GM21576 (cell line): ENCODE measurements around the gene IGFBP7.
A peak's percentile ranks its signal among the peaks of the same experiment; 100 is the strongest.

Source experiments
- ATAC-seq: cut with Tn5 transposase; IDR thresholded peaks from one replicate; pipeline ENCODE4 v1.9.1; 2021; ENCODE audit warnings: mild to moderate bottlenecking, moderate library complexity; ENCODE audit not compliant: unreplicated experiment

Gene IGFBP7

DNA sequence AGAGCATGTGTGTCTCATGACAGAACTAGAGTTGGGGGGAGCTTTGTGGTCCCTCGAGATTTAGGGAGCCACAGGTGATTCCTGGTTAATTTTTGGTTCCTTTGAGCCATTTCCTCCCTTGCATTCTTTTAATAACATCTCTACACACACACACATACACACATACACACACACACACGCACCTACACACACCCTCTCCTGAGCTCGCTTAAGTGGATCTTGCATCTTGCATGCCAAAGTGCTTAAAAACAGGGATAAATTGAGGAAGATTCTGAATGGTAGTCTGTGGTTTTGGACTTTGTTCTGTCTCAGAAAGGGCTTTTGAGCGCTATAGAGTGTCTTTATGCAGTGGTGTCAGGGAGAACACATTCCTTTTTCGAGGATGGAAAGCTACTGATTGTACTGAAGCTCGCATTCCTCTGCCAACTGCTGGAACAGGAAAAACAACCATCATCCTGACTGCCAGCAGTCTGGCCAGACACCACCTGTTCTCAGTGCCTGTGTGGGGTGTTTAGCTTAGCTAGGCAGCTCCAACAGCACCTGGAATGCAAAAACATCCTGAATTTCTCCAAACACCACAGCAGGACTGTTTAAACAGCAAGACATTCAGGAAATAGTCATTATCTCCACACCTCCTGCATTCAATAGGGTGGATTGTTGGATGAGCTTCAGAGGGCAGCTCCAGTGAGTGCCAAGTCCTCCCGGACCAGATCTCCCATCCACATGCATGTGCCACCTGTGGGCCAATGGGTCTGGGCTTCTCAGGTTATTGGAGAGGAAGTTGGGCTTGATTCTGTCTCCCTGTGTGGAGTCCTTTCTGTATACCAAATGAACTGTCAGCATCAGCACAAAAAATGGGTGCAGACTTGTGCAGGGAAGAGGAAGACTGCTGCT lies 21.9 kb upstream of the IGFBP7 start:
- ATAC-seq: no peak

DNA sequence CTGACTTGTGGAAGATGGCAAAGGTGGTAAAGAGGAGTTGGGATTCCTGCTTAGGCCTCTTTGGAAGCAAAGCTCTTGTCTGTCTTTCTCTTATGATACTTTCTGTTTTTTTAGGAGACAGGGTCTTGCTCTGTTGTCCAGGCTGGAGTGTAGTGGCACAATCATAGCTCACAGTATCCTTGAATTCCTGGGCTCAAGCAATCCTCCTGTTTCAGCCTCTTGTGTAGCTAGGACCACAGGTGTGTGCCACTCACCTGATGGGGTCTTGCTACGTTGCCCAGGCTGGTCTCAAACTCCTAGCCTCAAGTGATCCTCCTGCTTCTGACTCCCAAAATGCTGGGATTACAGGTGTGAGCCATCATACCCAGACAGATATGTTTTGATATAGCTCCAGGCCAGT lies 19.3 kb upstream of the IGFBP7 start:
- no peak for ATAC-seq

DNA sequence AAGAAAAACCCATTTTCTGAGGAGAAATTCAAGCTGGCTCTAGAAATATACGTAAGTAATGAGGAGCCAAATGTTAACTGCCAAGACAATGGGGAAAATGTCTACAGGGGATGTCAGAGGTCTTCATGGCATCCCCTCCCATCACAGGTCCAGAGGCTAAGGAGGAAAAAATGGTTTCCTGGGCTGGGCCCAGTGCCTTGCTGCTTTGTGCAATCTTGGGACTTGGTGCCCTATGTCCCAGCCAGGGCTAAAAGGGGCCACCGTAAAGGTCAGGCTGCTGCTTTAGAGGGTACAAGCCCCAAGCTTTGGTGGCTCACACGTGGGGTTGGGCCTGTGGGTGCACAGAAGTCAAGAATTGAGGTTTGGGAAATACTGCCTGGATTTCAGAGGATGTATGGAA lies 17.2 kb upstream of the IGFBP7 start:
- ATAC-seq: no peak

DNA sequence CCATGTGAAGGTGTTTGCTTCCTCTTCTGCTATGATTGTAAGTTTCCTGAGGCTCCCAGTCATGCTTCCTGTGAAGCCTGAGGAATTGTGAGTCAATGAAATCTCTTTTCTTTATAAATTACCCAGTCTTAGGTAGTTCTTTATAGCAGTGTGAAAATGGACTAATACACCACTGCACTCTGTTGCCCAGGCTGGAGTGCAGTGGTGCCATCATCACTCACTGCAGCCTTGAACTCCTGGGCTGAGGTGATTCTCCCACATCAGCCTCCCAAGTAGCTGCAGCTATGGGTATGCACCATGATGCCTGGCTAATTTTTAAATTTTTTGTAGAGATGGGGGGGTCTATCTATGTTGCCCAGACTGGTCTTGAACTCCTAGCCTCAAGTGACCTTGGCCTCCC lies 15.8 kb upstream of the IGFBP7 start:
- no peak for ATAC-seq

DNA sequence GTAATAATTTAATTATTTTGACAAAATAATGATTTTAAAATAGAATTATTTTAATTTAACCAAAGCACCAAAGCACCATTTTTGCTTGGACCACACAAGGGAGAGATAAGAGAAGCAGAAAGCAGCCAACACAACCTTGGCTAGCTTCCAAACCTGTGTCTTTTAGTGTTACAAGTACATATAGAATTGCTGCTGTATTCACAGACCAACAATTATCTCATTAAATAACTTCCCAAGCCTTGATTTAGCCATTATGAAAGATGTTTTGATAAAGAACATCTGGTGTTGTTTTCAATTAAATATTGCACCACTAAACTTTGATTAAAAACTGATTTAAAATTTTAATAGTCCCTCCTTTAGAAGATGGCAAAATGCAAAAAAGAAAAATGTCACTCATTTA lies 14.0 kb upstream of the IGFBP7 start:
- no peak for ATAC-seq

DNA sequence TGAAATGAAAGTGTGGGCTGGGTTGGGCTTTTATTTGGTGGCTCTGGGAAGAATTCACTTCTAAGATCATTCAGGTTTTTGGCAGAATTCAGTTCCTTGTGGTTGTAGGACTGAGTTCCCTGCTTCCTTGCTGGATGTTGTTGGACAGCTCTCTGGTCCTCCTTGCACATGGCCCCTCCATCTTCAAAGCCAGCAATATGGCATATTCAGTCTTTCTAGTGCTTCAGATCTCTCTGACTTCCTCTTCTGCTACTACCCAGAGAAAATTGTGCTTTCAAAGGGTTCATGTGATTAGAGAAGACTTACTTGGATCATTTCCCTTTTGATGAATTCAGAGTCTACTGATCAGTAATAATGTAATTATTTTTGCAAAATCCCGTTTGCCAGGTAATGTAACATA lies 12.8 kb upstream of the IGFBP7 start:
- ATAC-seq: no peak

DNA sequence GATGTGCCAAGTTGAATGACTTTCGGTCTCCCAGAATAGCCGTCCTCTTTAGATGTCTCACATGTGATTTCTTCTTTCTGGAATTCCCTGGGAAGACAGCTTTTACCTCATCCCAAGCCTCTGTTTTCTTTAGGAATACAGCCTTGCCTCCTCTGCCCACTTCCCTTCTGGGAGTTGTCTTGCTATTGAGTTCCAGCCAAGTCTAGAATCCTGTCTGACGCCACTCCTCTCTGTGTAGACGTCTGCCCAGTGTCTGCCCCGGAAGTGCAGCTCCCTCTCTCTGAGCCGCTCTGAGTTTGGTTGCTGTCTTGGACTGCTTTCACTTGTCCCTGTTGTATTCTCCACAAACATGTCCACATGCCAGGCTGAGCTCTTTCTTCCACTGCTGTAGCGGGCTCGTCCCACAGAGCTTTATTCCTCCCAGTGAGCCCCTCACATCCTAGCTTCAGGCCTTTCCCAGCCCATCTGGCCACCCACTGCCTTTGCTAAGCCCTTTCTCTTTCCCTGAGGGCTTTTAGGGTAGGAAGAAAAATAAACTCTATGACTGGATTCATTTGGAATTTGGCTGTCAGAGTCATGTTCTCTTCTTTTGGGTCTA lies 9.0 kb upstream of the IGFBP7 start:
- ATAC-seq: no peak

DNA sequence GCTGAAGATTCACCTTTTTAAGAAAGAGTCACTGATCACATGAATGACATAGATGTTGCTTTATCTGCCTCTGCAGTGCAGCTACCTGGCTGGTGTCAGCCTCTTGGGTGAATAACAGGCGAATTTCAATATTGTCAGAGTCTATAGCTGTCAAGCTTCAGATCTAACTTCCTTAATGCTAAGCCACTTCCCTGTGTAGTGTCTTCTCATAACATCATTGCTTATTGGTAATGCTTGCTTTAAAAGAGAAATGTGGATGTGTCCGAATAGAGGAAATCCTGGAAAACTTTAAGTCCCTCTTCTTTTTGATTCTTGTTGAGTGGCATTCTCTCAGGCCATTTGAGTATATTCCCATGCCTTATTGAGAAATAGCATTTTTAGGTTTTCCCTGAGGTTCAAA lies 7.3 kb upstream of the IGFBP7 start:
- ATAC-seq: no peak

DNA sequence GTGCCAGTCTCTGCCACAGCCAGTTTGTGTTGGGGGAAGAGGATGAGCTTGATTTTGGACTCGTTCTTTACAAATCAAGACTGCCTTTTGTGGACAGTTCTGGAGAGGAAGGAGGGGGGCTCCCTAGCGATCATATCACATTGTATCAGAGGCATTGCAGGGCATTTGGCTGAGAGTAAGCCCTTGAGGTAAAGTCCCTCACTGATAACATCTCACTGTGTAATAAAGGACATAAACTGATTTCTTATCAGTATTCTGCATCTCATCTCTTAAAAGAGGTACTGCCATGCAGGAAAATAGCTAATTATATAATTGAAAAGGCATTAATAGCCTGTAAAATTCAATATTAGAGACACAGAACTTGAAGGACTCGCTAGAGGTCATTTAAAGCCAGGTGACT lies 6.1 kb upstream of the IGFBP7 start:
- no peak for ATAC-seq

DNA sequence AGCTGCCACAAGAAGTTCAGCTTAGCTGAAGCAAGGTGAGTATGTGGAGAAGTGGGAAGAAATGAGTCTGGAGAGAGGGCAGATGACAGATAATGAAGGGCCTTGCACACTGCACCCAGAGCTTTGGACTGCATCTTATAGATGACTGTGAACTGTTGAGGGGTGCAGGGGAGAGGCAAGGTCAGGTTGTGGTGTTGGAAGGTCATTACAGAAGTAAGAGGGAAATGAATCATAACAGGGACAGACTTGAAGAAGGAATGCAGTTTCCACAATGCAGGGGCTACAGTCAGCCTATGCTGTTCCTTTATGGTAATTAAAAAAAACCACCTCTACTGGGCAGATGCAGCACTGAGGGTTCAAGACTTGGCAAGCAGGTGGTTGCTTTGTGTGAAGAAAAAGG lies 4.8 kb upstream of the IGFBP7 start:
- ATAC-seq: no peak

DNA sequence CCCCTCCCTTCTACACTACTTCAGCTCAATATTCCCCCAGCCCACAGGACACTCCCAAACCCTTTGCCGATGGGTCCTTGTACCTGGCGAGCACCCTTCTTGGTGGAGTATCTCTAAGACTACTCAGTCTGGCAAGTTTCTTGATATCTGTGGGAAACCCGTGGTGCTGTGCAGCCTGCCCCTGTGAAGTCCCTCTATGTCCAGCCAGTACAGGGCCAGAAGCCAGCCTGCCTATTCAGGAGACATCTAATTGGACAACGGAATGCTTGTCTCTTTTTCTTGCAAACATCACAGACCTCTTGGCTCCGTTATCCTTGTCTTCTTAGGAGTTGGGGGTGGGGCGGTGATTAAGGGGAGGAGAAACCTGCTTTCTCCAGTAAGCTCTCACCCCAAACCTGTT lies 3.7 kb upstream of the IGFBP7 start:
- ATAC-seq: no peak

DNA sequence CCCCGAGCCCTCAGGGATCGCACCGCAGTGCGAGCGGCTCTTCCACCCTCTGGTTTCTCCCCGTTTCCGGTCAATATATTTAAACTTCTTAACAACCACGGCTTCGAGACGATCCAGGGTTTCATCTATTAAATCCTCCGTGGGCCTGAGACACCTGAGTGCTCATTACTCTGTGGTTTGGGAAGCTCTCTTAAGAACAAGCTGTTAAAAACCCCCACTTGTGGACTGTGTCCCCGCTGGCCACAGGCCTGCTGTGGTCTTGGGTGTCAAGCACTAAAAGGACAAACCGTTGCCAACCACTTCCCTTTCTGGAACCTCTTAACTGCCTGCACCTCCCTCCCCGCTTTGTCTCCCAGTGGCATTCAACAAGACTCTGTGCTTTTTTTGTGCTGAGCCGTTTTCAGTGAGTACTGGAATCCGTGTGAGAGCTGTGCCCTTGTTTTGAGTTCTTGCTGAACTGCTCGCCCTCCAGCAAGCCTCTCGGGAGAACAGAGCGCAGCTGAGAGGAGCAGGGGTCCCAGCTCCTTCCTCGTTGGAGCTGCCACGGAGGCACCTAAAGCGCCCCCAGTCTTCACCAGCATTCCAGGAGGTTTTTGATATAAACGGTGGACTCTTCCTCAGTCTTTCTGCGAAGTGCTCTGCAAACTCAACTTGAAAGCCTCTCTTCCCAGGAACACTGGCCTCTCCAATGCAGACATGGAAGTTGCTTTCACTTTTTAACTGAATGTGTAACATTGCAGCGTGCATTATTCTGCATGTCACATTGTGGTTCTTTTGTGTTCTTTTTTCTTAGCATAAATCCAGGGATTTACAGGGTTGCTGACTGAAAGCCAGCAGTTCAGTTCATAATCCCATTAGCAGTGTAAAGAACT lies 691 bp upstream of the IGFBP7 start:
- peak; percentile 41 for ATAC-seq

DNA sequence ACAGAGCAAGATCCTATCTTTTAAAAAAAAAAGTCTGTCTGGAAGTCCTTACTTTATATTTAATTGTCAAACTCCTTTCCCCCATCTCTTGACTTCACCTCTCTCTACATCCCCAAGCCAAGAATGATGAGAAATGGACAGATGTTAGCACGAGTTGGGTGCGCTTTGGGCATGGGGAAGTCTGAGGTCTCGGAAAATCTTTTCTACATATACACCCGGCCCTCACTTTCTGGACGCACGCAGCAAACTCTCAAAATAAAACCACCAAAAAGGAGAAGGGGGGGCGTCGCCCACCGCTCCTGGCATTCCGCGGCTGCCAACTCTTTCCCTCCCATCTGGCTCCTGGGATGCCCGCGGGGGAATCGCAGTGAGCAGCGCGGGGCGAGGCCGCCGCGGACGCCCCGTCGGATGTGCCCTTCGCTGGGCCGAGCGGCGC lies 756 bp downstream of the IGFBP7 start:
- ATAC-seq: no peak

DNA sequence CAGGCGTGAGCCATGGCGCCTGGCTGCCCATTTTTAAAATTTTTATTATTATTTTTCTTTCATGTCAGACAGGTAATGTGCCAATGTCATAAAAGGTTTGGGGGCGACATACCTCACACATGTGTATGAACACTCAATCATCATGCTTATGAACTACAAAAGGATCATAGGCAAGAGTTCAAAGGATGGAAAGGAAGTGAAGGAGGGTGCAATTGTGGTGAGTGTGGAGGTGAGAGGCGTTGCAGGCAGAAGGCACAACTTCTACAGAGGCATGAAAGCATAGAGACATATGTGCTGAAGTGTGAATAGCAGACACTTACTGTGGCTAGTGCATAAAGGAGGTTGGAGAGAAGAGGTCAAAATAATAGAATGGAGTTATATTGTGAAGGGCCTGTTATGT lies 4.0 kb downstream of the IGFBP7 start:
- ATAC-seq: no peak

DNA sequence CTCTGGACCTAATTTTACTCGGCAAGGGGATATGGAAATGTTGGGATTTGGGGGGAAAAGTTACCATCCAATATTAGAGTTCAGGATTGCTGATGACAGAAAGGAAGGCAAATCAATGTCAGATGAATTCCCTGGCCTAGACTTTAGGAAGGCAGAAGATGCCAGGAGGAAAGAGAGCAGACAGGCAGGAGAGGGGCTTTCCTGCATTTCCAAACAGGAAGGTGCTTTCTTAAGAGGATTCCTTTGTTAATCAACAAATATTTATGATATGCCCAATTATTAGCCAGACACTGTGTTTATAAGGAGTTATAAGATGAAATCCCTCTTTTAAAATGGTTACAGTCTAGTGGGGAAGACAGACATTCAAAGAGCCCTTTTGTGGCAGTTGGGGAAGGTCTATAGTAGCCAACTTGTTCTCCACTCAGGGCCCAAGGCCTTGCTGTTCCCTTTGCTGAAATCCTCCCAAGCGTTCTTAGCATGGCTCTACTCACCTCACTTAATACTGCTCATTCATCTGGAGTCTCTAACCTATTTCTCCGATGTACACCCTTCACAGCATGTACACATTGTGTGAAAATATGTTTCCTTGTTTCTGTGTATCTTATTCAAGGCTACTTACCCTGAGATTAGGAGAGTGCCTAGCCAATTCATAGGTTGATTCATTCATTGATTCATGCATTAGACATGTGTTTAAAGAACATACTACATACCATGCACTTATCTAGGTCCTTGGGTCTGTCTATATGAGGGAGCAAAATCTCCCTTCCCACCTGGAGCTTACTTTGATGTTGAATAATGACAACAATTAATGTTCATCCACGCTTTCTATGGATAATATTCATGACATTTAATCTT lies 5.3 kb downstream of the IGFBP7 start:
- no peak for ATAC-seq

DNA sequence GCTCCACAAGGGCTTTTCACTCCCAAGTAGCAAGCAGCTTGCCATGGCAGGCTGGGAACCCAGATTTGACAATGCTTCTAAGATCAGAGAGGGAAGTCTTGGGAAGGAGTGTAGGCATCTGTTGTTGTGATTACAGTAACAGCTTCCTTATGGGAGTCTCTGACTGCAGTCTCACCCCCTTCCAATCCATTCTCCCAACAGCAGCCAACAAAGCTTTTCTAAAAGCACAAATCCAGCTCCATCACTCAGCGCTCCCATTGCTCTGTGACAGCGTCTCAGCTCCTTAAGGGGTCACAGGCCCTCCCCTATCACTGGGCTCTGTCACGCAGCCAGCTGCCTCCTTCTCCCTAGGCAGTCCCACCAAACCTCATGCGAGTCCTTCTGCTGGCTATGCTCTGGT lies 7.1 kb downstream of the IGFBP7 start:
- ATAC-seq: no peak

DNA sequence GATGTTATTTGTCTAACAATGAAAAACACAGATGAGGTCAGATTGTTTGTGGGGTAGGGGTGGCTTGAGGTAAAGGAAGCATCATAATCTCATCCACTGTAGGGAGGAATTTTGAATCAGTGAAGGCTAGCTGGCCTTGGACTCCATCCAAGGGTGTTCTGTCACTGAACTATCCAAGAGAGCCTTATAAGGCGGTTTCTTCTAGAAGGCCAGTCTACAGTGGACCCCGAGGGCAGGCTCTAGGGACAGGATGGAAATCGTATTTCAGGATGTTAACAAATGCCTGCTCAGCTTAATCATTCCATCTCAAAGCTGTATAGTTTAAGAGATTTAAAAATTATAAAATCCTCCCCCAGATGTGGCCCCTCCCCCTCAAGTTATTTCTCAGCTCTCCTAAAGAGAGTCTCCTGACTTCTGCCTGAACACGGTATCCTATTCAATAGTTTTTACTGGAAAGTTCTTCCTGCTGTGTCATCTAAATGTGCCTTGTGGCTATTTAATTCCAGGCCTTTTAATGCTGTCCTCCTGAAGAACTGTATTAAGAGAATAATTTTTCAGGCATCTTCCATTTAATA lies 8.0 kb downstream of the IGFBP7 start:
- ATAC-seq: no peak

DNA sequence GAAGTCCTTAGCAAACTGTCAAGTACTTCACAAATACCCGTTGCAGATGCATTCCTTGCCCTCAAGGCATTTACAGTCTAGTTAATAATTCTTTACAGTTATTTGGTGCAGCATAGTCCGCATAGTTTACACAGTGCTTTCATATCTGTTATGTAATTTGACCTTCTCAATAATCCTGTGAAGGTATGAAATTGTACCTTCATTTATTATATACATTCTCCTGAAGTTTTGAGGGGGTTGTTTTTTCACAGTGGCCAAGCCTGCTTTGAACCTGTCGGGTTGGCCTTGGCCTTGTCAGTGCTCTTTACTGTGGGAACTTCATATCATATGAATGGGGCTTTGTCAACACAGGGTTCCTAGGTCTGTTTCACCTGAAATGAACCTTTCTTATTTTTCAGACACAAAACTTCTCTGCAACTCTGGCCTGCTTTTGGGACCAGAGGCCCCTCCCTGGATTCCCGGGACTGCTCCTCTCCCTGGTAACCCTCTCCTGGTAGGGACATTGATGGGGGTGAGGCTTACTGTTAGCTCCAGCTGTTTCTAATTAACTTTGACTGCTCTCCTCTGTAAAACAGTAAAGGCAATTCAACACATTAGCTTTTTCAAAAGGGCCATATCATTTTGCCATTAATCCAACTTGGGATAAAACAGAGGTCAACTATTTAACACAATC lies 9.1 kb downstream of the IGFBP7 start:
- no peak for ATAC-seq

DNA sequence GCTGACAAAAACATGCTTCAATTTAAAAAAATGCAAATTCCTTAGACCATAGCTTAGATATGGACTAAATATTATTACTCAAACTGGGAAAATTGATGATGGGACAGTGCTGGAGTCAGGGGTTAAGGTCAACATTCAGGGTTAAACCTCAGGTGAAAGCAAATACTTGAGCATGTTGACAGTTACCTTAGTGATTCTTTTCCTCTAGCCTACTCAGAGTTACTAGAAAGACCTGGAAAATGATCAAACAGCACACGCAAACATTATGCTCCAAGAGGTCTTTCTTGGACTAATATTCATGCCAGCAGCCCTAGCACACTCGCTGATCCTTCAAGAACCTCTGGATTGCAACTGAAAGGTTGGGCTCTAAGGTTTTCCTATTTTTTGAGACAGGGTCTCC lies 10.8 kb downstream of the IGFBP7 start:
- no peak for ATAC-seq

DNA sequence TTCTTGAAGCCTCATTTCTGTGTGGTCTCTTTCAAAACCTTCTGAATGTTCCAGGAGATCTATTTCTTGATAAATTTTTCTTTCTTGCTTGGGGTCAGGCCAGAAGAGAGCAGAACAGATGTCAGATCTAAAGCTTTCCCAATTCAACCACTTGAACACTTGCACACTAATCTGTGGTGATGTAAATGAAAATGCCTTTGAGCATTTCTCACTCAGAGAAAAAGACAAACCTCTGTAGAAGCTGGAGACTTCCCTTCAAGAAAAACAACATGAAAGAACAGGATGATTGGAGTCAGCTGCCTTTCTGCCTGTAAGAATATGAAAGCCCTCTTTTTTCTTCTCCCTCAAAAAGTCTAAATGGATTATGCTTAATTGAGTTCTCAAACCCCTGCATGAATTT lies 11.2 kb downstream of the IGFBP7 start:
- no peak for ATAC-seq
